ENCODE data around the gene QPCT.

- TF ChIP-seq CTCF (IDR thresholded peaks at IDR 0.05; ENCODE audit: low read depth, low read length, poor library complexity, severe bottlenecking) (no peak), EZH2phosphoT487 (IDR thresholded peaks at IDR 0.05; ENCODE audit: borderline replicate concordance, low read length) (no peak)
Observed at GRCh38 chr2:37366773-37367172, 22.3 kb downstream of the QPCT start.
